ENCODE results near the gene ADGRE3.

DNA sequence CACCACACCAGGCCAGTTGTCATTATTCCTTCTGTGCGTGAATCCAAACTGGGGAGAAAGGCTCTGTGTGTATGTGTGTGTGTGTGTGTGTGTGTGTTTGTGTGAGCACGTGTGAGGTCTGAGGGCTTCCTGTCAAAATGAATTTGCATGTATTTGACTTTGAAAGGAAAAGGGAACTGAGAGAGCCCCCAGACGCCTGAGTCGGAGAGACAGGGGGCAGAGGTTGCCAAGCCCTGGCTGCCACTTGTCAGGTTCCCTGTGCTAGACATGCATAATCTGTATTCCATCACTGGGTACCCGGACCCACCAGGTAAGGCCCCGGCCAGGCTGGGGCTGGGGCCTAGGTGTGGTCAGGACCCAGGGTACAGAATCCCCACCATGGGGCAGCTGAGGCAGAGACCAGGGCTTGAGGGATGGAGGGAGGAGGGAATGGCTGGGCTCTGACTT is 91.7 kb downstream of the ADGRE3 start, which contains the start of gene CLEC17A:
- TF ChIP-seq, protein P1, sequence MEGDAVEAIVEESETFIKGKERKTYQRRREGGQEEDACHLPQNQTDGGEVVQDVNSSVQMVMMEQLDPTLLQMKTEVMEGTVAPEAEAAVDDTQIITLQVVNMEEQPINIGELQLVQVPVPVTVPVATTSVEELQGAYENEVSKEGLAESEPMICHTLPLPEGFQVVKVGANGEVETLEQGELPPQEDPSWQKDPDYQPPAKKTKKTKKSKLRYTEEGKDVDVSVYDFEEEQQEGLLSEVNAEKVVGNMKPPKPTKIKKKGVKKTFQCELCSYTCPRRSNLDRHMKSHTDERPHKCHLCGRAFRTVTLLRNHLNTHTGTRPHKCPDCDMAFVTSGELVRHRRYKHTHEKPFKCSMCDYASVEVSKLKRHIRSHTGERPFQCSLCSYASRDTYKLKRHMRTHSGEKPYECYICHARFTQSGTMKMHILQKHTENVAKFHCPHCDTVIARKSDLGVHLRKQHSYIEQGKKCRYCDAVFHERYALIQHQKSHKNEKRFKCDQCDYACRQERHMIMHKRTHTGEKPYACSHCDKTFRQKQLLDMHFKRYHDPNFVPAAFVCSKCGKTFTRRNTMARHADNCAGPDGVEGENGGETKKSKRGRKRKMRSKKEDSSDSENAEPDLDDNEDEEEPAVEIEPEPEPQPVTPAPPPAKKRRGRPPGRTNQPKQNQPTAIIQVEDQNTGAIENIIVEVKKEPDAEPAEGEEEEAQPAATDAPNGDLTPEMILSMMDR (IDR thresholded peaks at IDR 0.05) = no peak
- TF ChIP-seq POLR2A (IDR thresholded peaks at IDR 0.05) = no peak
- TF ChIP-seq POLR2AphosphoS5 (IDR thresholded peaks at IDR 0.05) = no peak

Measured in prostate gland (tissue), 2 donors.